ENCODE results near the gene UBE2G1. TPM values are rescaled to one million over a fixed set of nuclear protein-coding genes. Genes with fewer than 3 reads are reported as not detected.

Gene UBE2G1
- polyA plus RNA-seq, 1 donor, result 75.6 TPM

DNA sequence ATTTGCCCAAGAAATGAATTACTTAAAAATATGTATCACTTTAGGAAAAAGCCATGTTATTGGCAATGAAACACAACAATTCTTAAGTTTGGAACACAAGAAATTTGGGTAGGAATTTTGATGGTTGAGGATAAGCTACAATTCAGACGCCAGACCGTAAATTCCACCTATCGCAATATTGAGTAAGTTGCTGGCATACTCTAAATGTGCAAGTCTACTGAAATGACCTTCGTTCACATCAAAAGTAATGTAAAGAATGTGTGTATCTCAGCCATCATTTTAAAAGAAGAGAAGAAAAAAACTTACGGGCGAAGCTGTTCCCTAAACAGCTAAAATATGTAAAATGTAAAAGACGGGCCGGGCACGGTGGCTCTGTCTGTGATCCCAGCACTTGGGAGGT lies 33.4 kb downstream of the UBE2G1 start:
- DNase-seq, result no peak

DNA sequence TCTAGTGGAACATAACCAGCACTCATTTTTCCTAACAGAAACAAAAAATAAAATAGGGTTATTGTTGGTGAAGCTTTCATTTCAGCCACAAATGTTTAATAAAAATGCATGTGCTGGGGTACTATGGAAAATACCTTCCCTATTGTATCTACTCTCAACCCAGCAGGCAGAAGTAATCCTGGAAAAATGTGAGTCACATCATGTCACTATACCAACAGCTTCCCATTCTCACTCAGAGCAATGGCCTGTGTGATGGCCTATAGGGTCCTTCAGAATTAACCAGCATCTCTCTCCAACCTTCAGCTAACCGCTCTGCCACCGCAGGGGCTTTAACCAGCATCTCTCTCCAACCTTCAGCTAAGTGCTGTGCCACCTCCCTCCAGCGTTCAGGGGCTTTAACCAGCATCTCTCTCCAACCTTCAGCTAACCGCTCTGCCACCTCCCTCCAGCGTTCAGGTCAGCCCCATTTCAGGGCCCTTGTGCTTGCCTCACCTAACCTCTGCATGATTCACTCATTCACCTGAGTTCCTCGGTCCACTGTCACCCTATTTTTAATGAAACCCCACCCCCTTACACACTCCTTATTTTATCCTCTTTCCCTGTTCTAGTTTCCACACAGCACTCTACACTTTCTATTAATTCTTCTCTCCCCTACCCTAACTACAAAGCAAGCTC lies 34.0 kb downstream of the UBE2G1 start:
- no peak for DNase-seq

DNA sequence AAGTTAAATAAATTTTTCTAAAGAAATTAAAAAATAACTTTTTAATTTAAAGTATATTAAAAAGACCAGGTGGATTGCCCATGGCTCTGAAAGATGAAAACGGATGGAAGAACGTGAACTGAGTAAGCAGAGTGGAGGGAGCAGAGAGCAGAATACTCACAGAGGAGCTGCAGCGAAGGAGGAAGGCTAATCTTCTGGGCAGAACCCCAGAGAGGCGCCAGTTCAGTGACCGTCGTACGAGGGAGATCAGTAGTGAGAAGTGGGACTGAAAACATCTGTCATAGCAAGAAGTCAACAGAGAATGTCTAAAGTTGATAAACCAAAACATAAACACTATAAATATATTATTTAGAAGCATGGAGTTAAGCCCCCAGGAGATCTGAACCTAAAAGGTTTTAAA lies 34.9 kb downstream of the UBE2G1 start:
- DNase-seq, result no peak

DNA sequence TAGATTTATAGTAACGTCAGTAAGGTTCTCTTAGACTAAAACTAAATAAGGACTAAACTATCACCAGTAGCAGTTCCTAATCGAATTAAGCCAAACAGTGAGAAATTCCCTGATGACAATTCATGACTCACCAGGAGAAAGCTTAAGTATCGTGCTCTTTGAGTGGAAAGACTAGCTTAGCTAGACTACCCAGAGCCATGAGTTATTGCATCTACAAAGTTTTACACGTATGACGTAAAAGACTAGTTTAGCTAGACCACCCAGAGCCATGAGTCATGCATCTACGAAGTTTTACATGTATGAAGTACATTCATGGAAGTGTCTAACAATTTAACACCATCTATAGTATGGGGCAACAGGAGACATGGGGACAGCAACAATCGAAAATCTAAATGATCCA lies 36.6 kb downstream of the UBE2G1 start:
- DNase-seq, result no peak

DNA sequence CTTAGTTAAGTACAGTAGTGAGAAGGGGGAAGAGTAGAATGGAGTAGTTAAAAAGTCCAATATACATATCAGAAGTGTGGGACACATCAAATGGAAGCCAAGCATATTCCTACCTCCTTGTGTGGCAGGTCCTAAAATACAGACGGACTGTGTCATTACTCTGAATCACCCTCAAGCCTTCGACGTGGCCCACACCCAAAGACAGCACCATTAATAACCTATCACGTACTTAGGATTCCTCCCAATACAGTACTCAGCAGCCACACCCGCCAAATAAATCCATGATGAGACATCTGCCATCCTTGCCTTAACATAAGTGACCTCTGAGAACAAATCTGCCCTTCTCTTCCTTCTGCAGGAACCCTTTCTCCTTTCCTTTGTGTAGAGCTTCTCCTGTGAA lies 38.9 kb downstream of the UBE2G1 start:
- no peak for DNase-seq

DNA sequence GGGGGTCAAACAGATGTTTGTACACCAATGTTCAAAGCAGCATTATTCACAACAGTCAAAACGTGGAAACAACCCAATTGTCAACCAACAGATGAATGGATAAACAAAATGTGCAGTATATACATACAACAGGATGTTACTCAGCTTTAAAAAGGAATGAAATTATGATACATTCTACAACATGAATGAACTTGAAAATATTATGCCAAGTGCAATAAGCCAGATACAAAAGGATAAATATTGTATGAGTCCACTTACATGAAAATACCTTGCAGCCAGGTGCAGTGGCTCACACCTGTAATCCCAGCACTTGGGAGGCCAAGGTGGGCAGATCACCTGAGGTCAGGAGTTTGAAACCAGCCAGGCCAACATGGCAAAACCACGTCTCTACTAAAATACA lies 39.9 kb downstream of the UBE2G1 start:
- no peak for DNase-seq

DNA sequence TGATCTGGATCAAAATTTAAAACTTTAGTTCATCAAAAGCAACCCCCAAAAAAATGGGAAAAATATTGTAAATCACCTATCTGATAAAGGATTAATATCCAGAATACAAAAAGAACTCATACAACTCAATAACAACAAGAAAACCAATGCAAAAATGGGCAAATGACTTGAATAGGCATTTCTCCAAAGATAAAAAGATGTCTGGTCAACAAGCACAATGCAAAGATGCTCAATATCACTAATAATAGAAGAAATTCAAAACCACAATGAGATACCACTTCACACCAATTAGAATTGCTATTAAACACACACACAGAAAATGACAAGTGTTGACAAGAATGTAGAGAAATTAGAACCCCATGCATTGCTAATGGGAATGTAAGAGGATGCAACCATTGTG lies 40.4 kb downstream of the UBE2G1 start:
- DNase-seq, result no peak

DNA sequence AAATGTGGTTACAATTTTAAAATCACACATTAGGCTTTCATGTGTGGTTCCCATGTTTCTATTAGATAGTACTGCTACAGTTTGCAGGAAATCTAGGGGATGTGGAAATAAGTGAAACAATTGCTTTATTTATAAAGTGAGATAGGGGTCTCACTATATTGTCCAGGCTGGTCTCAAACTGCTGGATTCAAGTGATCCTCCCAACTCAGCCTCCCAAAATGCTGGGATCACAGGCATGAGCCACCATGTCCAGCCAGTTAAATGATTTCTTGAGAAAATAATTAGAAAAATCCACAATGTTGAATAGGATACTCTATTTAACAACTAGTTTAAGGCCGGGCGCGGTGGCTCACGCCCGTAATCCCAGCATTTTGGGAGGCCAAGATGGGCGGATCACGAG lies 42.0 kb downstream of the UBE2G1 start:
- no peak for DNase-seq

DNA sequence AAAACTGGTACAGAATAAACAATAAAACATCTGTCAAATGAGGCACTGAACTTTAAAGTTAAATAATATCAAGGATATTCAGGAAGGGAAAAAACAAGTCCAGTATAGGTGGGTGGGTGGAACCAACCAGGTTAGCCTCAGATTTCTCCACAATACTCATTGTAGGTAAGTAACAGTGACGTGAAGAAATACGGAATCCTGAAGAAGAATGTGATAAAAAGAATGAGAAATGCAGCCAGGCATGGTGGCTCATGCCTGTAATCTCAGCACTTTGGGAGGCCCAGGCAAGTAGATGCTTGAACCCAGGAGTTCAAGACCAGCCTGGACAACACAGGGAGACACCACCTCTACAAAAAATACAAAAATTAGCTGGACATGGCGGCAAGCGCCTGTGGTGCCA lies 47.3 kb downstream of the UBE2G1 start:
- no peak for DNase-seq

DNA sequence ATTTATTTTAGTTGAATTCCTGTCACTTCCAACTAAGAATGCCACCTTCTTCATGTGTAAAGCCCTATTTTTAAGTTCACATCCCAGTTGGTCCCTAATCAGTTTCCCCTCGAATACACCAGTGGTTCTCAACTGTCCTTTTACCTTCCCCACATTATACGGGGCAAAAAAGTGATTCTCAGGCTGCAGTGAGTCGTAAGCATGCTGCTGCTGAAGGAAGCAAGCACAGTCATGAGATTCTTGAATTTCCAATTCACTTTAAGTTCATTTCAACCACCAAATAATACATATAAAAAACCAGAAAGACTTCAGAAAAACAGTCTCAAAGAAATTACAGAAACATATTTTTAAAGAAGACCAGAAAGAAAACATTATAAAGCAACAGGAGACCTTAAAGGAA lies 47.9 kb downstream of the UBE2G1 start:
- no peak for DNase-seq

DNA sequence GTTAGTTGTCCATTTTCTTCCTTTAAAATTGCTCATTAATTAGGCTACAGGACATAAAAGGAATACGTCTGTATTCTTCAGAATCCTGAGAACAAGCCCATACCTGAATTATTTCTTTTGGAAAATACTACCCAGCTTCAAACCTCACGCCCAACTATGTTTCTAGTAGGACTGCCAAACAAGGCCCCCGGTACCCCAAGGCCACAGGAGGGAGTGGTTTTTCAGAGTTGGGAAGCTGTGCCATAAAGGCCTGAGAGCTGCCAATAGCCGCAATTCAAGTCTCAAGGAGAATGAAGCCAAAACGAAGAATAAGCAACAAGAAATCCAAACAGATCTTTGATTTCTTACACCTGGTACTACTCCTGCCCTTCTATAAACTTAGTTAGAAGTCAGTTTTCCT lies 48.3 kb downstream of the UBE2G1 start:
- DNase-seq, result no peak

DNA sequence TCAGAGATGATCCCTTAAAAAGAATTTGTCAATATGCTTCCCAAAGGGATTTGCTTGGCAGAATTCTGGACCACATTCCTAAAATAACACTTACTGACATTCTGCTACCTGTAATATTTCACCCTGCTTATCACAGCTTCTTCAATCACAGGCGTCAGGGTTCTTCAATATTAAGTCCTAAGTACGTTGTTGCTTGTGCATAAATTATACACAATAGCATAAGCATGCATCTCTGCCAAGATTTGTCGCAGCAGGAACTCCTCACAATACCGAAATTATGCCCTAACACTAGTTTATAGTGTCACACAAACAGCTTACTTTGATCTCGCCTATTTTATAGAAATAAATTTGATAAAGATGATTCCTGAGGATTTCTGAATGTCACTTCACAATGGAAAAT lies 48.9 kb downstream of the UBE2G1 start:
- DNase-seq, result no peak

DNA sequence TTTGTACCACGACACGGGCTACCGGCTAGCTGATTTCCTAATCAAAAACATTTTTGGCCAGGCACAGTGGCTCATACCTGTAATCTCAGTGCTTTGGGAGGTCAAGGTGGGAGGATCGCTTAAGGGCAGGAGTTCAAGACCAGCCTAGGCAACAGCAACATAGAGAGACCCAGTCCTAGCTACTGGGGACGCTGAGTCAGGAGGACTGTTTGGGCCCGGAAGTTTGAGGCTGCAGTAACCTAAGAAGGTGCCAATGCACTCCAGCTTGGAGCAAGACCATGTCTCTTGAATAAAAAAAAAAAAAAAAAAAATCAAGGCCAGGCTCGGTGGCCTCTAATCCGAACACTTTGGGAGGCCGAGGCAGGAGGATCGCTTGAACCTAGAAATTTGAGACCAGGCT lies 49.8 kb downstream of the UBE2G1 start:
- DNase-seq, result no peak

DNA sequence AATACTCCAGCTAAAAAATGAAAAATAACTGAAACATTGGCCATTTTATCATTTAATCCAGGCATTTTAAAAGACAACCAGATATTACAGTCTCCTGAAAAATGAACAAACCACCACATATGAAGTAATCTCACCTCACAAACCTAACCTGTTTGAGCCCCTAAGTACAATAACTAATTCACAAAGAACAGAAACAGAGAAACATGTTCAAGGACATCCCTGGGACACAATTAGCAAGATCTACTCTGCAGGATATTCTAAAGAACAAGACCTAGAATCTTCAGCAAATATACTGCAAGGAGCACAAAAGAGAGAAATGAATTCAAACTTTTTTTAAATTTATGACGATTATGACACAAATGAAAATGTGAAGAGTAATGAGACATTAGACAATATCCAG lies 51.9 kb downstream of the UBE2G1 start:
- no peak for DNase-seq

DNA sequence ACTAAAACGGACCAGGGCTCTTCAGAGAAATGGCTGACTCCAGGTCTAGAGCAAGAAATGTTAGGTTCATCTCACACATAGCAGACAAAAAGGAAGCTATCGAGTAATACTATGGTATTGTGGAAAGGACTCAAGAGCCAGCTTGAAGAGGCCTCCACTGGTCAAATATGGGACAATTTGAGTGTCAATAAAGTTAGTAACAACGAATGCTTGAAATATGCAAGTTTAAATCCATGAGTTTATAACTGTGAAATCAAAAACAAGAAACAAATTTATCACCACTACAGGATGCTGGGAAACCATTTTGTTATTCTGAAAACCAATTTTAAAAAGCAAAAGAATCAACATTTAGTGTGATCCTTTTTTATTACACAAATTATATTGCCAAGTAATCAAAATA lies 52.3 kb downstream of the UBE2G1 start:
- no peak for DNase-seq

DNA sequence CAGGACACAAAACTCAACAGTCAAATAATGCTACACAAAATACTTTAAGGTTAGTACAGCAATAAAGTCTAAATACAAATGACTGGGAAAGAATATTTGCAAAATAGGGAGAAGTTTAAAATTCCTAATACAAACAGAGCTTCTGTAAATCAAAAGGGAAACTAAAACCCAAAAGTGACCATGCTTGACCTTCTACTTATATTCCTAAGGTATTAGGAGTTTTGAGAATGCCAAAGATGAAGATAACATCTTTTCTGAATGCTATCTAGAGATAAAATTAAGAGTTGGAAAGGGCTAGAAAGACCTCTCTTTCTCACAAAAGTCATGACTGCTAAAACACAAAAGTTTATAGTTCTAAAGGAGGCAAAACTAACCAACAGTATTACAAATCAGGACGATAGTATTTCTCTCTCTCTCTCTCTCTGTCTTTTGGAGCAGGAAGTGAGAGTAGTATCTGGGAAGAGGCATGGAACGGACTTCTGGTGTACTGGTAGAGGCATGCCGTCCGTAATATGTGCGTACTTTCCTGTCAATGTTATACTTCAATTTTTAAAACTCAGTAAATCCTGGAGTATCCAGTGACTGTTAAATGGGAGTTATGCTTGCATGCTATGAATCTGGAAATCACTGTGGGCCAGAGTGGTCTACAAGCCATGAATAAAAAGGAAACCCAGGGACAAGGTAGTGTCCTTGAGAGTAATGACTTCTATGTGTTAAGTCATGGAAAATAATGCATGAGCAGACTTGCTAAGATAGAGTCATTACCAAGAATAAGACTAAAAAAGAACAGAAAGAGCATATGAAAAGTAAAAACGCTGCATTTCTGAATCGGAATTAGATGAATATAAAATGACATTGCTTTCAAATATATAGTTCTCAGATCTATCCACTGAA lies 53.0 kb downstream of the UBE2G1 start:
- DNase-seq, result no peak

DNA sequence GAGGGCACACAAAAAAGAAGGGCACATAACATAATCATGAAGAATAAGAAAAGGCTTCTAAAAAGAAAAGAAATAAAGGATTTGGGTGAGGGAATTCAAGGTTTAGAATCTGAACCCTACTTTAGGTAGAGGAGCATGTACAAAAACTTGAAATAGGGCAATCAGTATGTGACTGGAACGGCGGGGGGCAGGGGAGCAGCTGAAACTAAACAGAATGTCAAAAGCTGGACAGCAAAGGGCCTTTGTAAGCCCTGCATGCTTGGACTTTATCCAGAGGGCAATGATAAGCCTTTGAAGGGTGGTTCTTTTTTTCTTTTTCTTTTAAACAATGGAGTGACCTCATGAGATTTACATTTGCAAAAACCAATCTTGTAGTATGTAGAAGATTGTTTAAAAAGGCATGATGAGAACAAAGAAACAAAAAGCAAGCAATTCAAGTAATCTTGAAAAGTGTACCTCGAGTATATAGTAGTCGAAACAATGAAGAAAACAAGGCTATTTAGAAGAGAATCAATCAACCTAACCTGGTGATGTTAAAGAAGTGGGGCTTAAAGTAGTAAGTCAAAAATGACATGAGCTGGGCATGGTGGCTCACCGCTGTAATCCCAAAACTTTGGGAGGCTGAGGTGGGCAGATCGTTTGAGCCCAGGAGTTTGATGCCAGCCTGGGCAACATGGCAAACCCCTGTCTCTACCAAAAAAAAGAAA lies 56.0 kb downstream of the UBE2G1 start:
- DNase-seq, result no peak

DNA sequence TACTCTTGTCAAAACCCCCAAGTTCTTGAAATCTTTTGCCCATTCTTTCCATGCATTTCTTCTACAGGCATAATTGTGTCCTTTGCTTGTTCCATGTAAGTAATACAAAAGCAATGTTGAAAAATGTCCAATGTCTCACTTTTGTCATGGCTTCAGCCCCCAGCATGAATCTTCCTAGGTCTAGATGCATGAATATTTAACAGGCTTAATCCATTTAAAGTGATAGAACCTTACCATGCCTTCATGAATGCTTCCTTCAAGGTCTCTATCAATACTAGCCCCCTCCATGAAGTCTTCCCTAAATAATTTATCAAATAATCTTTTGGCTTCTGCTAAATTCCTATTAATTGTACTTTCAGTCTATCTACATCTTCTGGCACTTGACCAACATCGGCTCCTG lies 56.6 kb downstream of the UBE2G1 start:
- DNase-seq, result no peak

DNA sequence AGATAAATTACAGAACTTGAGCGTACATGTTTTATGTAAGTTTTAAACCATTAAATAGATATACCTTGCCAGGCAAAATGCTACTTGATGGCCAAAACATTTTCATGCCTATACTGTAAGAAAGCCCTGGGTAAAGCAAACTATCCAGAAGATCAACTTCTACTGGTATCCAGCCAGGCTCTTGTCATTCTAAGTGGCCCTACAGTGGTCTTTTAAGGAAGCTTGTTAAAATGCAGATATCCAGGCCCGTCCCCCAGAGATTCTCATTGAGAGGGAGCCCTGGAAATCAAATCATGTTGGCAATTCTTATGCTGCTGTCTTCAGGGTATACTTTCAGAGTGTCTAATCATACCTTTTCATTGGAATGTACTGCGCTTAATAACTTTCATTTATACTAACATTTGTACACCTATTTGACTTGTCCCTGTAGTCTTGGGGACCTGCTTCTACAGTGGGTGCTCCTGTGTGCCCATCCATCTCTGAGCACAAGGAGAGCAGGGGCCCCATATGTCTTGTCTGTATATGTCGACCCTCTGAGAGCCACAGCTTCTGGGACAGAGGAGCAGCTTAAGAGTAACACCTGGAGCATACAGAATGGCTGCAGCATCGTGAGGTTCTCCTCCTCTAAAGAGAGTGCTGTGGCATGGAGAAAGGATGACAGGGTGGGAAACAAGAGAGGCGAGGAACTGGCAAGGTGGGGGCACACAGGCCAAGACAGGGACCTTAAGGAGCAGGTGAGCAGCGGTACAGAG lies 59.1 kb downstream of the UBE2G1 start:
- DNase-seq, result no peak

DNA sequence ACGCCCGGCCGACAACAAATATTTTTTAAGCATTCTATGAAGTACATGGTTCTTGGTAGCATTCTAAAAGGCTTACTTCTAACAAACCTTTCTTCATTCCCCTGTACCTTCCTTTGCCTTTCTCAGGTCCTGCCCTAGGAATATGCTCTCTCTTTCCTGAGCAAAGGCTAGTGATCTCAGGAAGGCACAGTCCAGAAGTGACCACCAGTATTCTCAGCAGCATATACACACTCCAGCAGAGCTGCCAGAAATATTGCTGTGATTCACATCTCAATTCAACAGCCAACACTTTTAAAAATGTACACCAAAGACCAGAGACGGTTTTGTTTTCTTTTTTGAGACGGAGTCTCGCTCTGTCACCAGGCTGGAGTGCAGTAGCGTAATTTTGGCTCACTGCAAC lies 61.3 kb downstream of the UBE2G1 start:
- DNase-seq, result no peak

DNA sequence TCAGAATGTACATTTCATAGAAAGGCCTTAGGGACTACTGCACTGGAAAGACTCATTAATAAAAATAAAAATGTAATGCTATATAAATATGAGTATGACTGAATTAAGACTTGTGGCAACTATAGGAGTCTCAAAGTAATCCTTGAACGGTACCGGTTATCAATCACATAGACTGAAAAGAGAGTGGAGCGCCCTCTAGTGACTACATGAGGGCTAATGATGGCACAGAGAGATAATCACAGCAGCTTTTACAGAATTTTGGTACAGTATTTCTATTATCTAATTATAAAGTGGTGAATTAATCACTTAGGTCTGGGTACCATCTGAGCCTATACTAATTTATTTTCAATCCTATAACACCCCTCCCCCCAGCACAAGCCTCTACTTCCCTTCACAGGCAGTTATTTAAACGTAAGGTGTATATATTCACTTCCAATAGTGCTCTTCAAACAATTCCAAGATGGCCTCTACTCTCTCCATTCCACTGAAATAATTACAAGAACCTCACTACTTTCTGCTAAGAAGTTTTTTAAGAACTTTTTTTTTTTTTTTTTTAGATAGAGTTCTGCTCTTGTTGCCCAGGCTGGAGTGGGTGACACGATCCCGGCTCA lies 62.0 kb downstream of the UBE2G1 start:
- DNase-seq, result peak; percentile 40

DNA sequence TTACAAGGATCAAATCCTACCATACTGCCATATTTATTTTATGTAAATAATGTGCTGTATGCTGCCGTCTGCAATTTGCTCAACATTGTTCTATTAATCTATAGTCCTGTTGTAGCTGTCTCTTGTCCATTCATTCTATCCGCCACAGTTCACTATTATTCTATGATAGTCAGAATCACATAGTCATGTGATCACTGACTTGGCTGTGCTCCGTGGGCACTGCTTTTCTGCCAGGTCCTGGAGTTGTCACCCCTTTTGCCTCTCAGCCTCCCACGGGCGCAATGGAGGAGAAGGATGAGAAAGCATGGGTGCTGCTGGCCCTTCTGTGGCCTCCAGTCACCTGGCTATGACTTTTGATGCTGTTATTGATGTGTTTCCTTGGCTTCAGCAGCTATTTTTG lies 65.4 kb downstream of the UBE2G1 start:
- DNase-seq, result no peak
